Fibroblast of skin of left biceps (primary cell): ENCODE measurements around the gene KDM3B.
"Not testable (repeated sequence)": the region's sequence is repeated elsewhere in the genome, so short reads cannot be mapped to it uniquely, and the experiment has no call there.

Experiments used
- DNase-seq, 2 experiments: peaks; one replicate each; pipeline ENCODE4 v3.0.0-alpha.2; 2013; ENCODE audit warnings: low read depth in 2 of 2

The KDM3B gene, protein sequence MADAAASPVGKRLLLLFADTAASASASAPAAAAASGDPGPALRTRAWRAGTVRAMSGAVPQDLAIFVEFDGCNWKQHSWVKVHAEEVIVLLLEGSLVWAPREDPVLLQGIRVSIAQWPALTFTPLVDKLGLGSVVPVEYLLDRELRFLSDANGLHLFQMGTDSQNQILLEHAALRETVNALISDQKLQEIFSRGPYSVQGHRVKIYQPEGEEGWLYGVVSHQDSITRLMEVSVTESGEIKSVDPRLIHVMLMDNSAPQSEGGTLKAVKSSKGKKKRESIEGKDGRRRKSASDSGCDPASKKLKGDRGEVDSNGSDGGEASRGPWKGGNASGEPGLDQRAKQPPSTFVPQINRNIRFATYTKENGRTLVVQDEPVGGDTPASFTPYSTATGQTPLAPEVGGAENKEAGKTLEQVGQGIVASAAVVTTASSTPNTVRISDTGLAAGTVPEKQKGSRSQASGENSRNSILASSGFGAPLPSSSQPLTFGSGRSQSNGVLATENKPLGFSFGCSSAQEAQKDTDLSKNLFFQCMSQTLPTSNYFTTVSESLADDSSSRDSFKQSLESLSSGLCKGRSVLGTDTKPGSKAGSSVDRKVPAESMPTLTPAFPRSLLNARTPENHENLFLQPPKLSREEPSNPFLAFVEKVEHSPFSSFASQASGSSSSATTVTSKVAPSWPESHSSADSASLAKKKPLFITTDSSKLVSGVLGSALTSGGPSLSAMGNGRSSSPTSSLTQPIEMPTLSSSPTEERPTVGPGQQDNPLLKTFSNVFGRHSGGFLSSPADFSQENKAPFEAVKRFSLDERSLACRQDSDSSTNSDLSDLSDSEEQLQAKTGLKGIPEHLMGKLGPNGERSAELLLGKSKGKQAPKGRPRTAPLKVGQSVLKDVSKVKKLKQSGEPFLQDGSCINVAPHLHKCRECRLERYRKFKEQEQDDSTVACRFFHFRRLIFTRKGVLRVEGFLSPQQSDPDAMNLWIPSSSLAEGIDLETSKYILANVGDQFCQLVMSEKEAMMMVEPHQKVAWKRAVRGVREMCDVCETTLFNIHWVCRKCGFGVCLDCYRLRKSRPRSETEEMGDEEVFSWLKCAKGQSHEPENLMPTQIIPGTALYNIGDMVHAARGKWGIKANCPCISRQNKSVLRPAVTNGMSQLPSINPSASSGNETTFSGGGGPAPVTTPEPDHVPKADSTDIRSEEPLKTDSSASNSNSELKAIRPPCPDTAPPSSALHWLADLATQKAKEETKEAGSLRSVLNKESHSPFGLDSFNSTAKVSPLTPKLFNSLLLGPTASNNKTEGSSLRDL (N-terminal part only)

DNA sequence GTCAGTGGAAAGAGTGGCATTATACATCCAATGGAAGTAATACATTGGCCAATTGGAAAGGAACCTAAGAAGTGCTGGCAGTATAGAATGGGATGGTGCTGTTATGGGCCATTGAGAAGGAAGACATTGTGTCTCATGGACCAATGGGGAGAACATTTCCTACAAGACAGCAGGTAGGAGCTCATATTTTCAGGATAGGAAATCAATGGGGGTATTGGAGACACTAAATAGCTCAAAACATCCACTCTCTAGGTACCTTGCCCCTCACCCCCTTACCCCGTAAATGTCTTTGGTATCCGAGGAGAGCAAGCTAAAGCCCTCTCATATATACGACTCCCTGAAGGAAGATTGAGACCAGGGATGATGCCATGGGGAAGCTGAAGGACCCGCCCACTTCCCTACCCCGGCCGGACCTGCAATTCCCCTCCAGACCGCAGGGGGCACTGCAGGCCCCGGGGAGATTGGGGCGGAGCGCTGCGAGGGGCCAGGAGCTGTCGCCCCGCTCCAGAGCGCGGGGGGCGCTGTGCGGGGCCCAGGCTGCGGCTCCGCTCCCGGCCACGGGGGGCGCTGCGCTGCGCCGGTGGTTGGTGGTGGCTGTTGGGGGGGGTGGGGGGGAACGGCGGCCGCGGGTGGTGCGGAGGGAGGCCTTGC is at the start of gene KDM3B:
Gene KDM3B, plus strand, starts transcription at position 615 of the 651 bp plus-strand sequence. CDS start 111 bp downstream, outside the sequence.
- peak; percentile 60 to 62 for DNase-seq

DNA sequence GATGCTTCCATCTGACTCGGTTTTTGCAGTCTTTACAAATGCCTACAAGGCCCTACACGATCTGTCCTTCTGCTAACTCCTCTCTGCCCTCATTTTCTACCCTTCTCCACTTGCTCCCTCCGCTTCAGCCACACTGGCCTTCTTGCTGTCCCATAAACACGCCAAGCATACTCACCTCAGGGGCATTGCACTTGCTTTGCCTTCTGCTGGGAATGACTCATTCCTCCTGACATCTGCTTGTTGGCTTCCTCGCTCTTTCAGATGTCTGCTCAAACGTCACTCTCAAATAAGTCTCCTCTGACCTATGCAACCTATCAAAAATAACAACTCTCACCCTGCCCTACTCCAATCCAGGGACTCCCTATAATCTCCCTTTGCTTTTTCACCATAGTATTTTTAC is 49.1 kb upstream of the KDM3B start:
- no peak for DNase-seq

DNA sequence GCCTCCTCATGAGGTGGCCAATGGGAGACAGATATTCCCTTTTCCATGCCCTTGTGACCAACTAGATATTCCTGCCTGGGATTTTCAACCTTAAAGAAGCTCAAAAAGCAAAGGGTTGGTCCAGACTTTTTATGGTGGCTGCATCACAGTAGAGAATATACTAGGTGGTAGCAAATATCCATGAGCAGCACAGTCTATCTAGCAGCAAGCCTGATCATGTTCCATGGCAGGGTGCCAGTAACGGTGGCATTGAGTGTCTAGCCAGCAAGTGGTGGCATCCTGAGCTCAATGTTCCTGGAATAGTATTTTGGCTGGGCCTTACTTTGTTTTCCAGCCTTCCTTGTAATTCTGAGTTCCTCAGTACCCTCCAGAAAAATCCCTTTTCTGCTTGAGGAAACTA is 46.7 kb upstream of the KDM3B start:
- DNase-seq = no peak

DNA sequence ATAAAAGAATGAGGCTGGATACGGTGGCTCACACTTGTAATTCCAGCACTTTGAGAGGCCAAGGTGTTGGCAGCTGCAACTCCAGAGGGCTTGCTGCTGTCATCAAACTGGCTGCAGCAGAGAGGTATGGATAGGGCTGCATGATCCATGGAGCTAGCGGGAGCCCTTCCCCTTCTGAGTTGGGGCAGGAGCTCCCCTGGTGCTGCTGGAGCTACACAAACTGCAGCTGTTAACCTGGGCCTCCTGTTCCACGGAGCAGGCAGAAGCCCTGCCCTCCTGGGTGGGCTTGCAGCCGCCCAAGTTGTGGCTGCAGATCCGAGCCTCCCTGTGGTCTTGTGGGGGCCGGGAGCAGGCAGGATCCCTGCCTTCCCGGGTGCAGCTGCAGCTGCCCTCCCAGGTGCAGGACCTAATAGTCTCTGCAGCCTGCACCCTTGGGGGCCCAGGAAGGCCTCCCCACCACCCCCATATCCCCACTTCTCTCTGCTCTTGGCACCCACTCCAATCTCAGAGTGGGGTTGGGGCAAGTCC is 36.7 kb upstream of the KDM3B start:
- DNase-seq = no peak

DNA sequence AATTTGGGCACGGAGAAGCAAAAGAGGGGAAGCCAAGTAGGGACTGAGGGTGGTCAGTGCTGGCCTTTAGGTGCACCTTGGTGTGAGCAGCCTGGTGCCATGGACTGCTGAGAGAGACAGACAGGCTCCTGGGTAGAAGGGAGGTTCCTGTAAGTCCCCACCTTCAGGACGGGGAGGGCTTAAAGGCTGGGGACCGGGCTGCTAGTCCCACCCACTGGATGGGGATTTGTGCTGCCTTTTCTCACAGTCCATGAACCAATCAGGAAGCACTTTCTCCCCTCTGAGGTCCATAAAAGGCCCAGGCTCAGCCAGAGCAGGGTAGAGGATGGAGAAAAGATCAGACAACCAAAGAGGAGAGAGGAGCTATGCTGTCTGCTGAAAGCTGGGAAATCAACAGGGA is 36.1 kb upstream of the KDM3B start:
- no peak for DNase-seq

DNA sequence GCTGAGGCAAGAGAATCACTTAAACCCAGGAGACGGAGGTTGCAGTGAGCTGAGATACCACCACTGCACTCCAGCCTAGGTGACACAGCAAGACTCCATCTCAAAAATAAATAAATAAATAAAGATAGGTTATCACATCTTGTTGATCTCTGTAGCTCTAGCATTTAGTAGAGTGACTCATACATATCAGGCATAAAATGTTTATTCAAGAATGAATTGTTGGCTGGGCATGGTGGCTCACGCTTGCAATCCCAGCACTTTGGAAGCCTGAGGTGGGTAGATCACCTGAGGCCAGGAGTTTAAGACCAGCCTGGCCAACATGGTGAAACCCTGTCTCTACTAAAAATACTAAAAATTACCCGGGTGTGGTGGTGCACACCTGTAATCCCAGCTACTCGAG is 34.3 kb upstream of the KDM3B start:
- DNase-seq = not testable (repeated sequence)

DNA sequence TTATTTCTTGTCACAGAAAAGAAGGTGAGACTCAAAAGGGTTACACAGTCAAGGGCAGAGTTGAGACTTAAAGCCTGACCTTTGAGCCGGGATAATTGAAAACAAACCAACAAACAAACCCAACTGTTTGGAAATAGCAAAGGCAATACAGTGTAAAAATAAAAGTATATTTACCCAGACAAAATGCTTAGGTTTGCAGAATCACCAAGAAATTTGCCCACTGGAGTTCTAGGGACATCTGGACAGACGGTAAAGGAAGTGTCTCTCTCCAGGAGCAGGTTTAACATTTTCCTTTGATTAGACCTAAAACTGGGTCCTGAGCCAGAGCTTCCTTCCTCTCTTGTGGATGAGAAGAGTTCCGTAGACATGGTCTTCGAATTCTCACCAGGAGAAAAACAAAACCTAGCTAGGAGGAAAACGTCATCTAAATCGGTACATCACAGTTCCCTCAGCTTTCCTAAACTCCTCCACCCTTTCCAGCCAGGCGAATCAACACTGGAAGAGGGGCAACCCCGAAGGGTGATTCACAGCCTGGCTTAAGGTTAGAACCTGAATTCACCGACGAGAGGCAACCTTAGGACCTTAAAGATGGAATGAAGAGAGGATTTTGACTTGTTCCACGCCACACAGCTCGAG is 21.6 kb upstream of the KDM3B start:
- DNase-seq = no peak

DNA sequence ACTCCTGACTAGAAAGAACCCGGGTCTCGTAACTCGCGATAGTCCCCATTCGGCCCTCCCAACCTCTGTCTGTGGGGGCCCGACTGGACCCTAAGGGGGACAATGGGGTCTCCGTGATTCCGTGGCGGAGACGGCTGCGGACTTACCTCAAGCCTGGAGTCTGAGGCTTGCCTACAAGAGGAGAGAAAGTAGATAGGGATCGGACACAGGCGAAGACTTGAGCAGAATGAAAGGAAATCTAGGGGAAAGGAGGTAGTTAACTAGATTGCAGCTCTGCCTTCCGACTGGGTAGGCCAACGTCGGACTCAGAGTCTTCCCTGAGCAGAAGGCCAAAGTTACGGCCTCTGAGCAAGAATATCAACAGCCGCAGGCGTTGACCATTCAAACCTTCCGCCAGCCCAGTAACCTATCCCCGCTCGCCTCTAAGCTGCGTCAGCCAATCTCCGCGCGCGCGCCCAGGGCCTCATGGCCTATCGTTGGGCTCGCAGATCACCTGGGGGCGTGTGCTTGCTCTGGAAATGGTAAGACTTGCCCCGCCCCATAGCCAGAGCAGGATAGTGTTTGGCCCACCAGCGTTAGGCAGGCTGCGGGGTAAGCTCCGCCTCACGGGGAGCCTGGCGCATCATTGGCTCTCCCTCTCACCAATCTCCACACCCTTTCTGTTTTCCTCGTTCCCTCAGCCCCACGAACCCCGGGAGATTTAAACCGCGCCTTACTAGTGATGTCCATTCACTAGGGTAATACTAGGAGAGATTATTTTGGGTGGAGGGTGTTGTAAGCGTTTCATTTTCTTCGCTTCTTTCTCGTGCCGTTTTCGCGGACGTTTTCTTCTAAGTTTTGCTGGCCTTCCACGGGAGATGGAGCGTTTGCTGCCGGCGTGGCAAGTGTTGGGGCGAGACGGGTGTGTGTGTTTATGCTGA is 20.8 kb upstream of the KDM3B start, which contains the start of gene CDC25C:
Gene CDC25C, minus strand, starts transcription at position 356 of the 920 bp plus-strand sequence. CDS start 624 bp downstream, outside the sequence.
- DNase-seq = peak; percentile 97 to 98

DNA sequence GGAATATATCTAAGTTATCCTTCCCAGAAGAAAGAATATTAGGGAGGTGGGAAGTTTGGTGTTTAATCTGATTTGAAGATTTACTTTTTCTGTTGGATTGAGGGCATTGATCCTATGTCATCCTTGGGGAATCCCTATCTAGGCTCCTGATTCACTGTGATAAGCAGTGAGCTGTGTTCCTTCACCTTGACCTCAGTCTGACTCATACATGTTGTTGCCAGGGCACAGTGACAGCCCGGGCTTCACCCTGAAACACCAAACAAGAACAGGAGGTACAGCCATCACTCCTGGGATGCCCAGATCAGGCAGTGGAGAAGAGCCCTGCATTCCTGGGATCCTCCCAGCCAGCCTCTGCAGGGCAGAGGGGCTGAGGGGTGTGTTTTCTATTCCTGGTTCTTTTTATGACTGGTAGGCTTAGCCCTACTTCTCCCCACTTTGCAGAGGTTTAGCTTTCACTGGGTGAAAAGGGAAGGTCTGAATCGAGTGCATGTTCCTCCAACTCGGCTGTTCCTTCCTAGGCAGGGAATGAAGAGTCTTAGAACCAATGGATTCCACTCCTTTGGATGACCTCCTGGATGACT is 17.5 kb upstream of the KDM3B start:
- DNase-seq = no peak

DNA sequence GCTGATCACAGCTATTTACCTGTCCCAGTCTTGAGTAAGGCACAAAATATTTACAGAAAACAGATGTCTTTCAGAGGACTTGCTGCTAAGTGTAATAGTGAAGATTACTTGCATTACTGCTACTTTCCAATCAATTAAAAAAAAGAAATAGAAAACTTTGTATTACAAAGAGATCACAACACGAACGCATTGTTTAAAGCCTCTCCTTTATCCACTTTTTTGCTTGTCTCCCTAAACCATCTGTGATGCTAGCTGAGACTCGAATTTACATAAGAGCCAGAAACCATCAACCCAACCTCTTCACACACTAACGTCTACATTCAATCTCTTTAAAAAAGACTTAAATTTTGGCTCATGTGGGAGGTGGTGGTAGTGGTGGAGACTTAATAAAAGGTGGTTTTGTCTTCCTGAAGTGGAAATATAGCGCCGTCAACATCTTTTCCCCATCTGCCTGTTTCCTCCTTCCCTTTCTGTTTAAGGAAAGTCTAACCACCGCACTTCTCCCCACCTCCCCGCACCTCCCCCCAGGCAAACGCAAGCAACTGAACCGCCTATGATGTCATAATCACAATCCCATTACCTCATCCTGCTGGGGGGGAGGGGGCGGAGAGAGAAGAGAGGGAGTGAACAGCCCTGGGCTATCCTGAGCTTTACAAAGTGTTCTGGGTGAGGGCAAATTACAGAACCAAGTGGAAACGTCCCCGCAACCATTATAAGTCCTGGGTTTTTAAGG is 15.4 kb upstream of the KDM3B start:
- DNase-seq = peak in 1 of 2 experiments; percentile 58

DNA sequence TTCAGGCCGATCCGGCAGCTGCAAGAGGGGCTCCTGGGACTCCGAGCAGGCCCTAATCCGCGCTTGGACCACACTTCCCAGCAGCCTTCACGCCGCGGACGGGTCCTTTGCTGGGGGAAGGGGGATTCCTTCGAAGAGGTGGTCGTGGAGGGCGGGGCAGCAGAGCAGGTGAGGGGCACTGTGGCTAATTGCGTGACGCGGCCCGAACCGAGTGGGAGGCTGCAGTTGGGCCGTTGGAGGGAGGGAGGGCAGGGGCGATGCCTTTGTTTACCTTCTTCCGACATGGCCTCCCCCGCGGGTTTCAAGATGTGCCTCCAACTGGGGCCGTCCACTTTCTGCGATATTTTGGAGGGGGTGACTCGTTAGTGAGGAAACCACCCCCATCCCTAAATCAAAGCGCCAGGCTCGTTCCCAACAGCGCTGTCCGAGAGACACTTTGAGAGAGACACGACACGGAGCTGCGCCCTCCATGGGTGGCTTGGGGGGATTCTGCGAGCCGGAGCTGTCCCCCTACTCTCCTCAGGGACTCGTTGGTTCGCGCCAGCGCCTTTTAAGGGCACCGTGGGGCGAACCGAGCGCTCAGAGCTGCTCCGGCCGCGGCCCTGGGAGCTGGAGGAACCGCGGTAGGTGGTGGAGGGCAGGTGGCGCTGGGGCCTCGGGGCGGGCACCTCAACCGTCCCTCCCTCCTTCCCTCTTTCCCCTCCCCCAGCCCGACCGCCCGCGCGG is 14.6 kb upstream of the KDM3B start, which contains the start of gene FAM53C:
Gene FAM53C, plus strand, starts transcription at position 582 of the 726 bp plus-strand sequence. CDS start 3,070 bp downstream, outside the sequence.
- DNase-seq = peak; percentile 82 to 87

DNA sequence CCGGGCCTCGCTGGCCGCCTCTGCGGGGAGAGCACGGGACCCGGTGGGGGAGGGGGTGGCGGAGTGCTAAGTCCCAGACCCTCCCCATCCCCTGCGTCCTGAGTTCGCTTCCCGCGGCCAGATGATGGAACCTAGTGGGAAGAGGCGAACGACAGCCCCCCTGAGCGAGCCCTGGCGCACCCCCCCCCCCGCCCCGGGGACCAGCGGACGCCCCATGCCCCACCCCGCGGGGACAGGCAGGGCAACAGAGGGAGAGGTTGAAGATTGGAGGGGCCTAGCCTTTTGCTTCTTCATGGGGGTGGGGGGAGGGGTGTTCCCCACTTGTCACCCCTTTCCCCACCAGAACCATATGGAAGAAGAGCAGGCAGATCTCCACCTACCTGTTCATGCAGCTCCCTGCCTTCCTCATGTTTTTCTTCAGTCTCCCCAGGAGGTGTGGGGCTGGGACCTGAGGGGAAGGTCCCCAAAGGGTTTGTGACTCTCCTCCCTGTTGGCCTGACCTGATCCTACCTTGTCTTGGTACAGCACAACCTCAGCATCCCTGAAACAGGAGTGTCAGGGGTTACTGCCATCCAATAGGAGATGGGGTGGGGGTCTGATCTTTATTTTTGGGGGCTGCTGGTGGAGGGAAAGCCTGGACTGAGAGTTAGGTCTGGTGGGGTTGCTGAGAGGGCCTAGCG is 13.9 kb upstream of the KDM3B start:
- DNase-seq = no peak

DNA sequence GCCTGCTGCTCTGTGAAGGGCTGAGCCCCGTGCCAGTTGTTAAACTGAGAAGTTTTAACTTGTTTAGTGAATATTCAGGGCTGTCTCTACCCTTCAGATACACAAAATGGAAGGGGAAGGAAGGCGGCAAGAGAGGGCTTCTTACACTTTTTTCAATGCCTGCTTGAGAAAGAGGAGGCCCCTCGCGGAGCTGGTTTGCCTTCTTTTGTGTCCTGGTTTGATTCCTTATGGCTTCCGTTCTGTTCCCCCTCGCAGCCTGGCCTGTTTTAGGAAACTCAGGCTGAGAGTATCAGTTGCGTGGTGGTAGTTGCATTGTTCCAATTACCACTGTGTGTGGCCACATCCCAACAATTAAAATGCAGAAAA is 13.4 kb upstream of the KDM3B start:
- DNase-seq = no peak

DNA sequence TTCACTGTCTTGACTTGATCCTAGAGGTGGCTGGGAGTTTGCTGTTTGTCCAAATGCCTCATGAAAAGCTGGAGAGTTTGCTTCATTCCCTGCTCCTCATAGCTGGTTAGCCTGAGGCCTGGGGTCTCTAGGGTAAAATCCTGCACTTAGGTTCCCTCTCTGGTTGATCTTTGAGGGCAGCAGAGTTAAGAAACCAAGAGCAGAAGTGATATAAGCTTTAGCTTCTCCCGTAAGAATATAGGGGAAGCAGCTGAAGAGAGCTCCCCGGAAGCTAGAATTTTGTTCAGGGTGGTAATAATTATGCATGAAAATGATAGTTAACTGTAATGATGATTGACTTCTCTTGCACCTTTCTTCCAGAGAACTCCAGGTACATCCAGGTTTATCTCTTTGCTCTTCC is 13.0 kb upstream of the KDM3B start:
- no peak for DNase-seq

DNA sequence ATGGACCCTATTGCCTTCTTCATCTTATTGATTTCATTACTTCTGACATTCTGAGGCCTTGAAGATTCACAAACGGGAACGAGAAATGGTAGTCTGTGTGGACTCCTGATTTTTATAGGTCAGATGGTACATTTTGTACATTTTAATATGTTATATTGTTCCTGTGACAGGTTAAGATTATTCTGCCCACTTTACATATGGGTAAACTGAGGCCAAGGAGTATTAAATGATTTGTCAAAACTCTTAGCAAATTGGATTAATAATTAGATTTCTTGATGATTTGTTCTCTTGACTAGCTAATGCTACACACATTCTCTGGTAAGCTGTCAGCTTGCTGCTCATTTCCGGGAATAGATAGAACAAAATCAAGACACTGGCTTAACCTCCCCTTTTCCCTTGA is 12.5 kb upstream of the KDM3B start:
- no peak for DNase-seq

DNA sequence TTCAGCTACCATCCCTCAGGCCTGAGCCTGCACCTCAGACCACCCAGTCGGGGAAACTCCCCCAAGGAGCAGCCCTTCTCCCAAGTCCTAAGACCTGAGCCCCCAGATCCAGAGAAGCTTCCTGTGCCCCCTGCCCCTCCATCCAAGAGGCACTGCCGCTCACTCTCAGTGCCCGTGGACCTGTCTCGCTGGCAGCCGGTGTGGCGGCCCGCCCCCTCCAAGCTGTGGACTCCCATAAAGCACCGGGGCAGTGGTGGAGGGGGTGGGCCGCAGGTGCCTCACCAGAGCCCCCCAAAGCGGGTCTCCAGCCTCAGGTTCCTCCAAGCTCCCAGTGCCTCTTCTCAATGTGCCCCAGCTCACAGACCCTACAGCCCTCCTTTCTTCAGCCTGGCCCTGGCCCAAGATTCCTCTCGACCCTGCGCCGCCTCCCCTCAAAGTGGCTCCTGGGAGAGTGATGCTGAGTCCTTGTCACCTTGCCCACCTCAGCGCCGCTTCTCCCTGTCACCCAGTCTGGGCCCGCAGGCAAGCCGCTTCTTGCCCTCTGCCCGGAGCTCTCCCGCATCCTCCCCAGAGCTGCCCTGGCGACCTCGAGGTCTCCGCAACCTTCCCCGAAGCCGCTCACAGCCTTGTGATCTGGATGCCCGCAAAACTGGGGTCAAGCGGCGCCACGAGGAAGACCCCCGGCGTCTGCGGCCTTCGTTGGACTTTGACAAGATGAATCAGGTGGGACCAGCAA is 7.4 kb upstream of the KDM3B start:
- no peak for DNase-seq
